ENCODE results near the gene POPDC2. TPM values are rescaled to one million over a fixed set of nuclear protein-coding genes. Genes with fewer than 3 reads are reported as not detected.

POPDC2 gene
- polyA plus RNA-seq, 1 of the 3 experiments (the other 2 are of a cell fraction): 19.9 TPM

DNA sequence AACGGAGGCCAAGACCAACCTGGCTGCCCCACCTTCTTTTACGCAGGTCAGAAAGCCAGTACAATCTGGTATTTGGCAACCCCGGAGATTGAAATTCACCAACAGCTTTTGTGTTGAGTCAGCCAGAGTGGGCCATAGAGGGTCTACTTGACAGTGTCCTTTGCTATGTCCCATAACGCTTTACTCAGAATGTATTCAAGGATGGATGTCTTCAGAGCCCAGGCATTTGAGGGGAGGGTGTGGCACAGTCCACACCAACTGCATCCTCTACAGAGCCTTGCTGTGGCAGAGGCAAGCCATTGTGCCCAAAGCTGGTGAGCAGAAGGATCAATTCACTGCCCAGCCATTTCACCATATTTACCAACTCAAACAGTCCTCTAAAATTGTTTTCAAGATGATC is 44.3 kb downstream of the POPDC2 start:
- H3K36me3 ChIP-seq (replicated peaks in 1 of 2; ENCODE audit: control insufficient read depth in 1 of 2, insufficient read depth in 2 of 2, low read length in 1 of 2): no peaks in the 10 kb centered on the region
- no peak overlapping the region for H3K4me2 ChIP-seq
- peaks cover 4% of the 10 kb centered on the region for H3K9me3 ChIP-seq
- no peak overlapping the region for H2AFZ ChIP-seq (ENCODE audit: low read depth)
- no peaks in the 10 kb centered on the region for H3K27me3 ChIP-seq (ENCODE audit: insufficient read depth)
- TF ChIP-seq NRF1 (IDR thresholded peaks at IDR 0.05; ENCODE audit: low read depth, low read length) (no peak), MEF2A (IDR thresholded peaks at IDR 0.05; ENCODE audit: borderline replicate concordance, low read depth) (no peak), JUND (IDR thresholded peaks at IDR 0.05) (no peak), TCF12 (IDR thresholded peaks at IDR 0.05) (no peak), CHD2 (IDR thresholded peaks at IDR 0.05; ENCODE audit: low read length, partially characterized antibody) (no peak), RCOR1 (IDR thresholded peaks at IDR 0.05; ENCODE audit: low read length) (no peak), FOXJ3 (CRISPR knock-in tag; IDR thresholded peaks at IDR 0.05) (no peak), NFIC (IDR thresholded peaks at IDR 0.05; ENCODE audit: borderline replicate concordance) (no peak), FOSL2 (IDR thresholded peaks at IDR 0.05; ENCODE audit: borderline replicate concordance, low read depth) (no peak), EZH2phosphoT487 (IDR thresholded peaks at IDR 0.05; ENCODE audit: borderline replicate concordance, low read depth) (no peak), RXRA (IDR thresholded peaks at IDR 0.05; ENCODE audit: borderline replicate concordance, low read depth) (no peak), POLR2AphosphoS5 (IDR thresholded peaks at IDR 0.05; ENCODE audit: low read depth, low read length) (no peak), GABPA (IDR thresholded peaks at IDR 0.05; ENCODE audit: low read depth) (no peak), SIN3A (IDR thresholded peaks at IDR 0.05; ENCODE audit: borderline replicate concordance, low read depth, low read length) (no peak)
- TF ChIP-seq, protein P1, sequence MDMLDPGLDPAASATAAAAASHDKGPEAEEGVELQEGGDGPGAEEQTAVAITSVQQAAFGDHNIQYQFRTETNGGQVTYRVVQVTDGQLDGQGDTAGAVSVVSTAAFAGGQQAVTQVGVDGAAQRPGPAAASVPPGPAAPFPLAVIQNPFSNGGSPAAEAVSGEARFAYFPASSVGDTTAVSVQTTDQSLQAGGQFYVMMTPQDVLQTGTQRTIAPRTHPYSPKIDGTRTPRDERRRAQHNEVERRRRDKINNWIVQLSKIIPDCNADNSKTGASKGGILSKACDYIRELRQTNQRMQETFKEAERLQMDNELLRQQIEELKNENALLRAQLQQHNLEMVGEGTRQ (IDR thresholded peaks at IDR 0.05; ENCODE audit: borderline replicate concordance, low read depth, low read length): no peak
- TF ChIP-seq, protein P2, sequence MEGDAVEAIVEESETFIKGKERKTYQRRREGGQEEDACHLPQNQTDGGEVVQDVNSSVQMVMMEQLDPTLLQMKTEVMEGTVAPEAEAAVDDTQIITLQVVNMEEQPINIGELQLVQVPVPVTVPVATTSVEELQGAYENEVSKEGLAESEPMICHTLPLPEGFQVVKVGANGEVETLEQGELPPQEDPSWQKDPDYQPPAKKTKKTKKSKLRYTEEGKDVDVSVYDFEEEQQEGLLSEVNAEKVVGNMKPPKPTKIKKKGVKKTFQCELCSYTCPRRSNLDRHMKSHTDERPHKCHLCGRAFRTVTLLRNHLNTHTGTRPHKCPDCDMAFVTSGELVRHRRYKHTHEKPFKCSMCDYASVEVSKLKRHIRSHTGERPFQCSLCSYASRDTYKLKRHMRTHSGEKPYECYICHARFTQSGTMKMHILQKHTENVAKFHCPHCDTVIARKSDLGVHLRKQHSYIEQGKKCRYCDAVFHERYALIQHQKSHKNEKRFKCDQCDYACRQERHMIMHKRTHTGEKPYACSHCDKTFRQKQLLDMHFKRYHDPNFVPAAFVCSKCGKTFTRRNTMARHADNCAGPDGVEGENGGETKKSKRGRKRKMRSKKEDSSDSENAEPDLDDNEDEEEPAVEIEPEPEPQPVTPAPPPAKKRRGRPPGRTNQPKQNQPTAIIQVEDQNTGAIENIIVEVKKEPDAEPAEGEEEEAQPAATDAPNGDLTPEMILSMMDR (IDR thresholded peaks at IDR 0.05): no peak
- TF ChIP-seq, protein P3, sequence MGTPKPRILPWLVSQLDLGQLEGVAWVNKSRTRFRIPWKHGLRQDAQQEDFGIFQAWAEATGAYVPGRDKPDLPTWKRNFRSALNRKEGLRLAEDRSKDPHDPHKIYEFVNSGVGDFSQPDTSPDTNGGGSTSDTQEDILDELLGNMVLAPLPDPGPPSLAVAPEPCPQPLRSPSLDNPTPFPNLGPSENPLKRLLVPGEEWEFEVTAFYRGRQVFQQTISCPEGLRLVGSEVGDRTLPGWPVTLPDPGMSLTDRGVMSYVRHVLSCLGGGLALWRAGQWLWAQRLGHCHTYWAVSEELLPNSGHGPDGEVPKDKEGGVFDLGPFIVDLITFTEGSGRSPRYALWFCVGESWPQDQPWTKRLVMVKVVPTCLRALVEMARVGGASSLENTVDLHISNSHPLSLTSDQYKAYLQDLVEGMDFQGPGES (IDR thresholded peaks at IDR 0.05; ENCODE audit: low read depth, low read length): no peak
- TF ChIP-seq, protein P4, sequence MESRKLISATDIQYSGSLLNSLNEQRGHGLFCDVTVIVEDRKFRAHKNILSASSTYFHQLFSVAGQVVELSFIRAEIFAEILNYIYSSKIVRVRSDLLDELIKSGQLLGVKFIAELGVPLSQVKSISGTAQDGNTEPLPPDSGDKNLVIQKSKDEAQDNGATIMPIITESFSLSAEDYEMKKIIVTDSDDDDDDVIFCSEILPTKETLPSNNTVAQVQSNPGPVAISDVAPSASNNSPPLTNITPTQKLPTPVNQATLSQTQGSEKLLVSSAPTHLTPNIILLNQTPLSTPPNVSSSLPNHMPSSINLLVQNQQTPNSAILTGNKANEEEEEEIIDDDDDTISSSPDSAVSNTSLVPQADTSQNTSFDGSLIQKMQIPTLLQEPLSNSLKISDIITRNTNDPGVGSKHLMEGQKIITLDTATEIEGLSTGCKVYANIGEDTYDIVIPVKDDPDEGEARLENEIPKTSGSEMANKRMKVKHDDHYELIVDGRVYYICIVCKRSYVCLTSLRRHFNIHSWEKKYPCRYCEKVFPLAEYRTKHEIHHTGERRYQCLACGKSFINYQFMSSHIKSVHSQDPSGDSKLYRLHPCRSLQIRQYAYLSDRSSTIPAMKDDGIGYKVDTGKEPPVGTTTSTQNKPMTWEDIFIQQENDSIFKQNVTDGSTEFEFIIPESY (IDR thresholded peaks at IDR 0.05; ENCODE audit: borderline replicate concordance, low read depth): no peak
- H3K4me3 ChIP-seq (ENCODE audit: low read depth in 2 of 2, low read length in 1 of 2): no peak overlapping the region
- no peak for DNase-seq
- no peaks in the 10 kb centered on the region for H4K20me1 ChIP-seq (ENCODE audit: insufficient read depth)
- POLR2A ChIA-PET: no interaction called here
- no peaks in the 10 kb centered on the region for H3F3A ChIP-seq (replicated peaks; ENCODE audit: insufficient read depth)
- H3K27ac ChIP-seq (ENCODE audit: low read depth in 2 of 2, low read length in 1 of 2): no peak overlapping the region
- no peaks in the 10 kb centered on the region for H3K9me2 ChIP-seq
- no peaks in the 10 kb centered on the region; a peak in 1 of 4 replicates for H3K4me1 ChIP-seq (ENCODE audit: control insufficient read depth in 1 of 2, insufficient read depth in 2 of 2, low read depth in 1 of 2, low read length in 1 of 2)
- 71% methylated on average over 2 of the region's 4 CpGs for WGBS (ENCODE audit: low lambda C conversion rate)
- H3K79me2 ChIP-seq (ENCODE audit: insufficient read depth): no peaks in the 10 kb centered on the region
- CTCF ChIA-PET: interaction anchor here (1.5 kb wide), 1 partner anchor 10 kb away, joined by 3 read pairs; no protein-coding TSS in a partner anchor
- H3K9ac ChIP-seq: no peak overlapping the region
